ENCODE measurements around the gene SART3. TPM values are rescaled to one million over a fixed set of nuclear protein-coding genes. Genes with fewer than 3 reads are reported as not detected.

The SART3 gene
- total and polyA plus RNA-seq, 2 donors from 2014 or later, result 14.9 to 59.1 TPM

DNA sequence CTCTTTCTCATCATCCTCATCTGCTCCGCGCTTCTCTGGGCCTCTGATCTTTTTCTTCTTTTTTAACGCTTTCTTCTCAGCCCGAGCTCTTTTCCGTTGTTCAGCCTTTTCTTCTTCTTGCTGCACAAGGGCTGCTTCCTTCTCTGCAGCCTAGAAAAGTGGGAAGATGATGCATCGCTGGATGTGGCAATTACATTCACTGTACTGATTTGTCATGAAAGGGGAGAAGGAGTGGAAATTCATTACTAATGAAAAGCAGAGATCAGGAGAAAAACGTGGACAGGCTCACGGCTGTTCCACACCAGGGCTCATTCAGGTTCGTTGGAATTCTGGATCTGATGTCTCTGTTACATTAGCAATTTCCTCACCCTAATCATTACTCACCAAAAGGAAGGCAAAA is 30.8 kb downstream of the SART3 start:
- intact Hi-C loops (cut with DNase I), result no loop called here
- FAIRE-seq, result no peak
- Histone ChIP-seq H3K9me3 (ENCODE audit: control insufficient read depth in 2 of 3, insufficient read depth in 1 of 3, low read length in 3 of 3) (no peaks in the 10 kb centered on the region), H3K36me3 (ENCODE audit: control insufficient read depth in 2 of 3, insufficient read depth in 3 of 3, low read length in 3 of 3) (peaks cover 8 to 73% (median 44%) of the 10 kb centered on the region in 3 donors), H3K4me1 (ENCODE audit: control insufficient read depth in 2 of 3, insufficient read depth in 2 of 3, low read depth in 1 of 3, low read length in 3 of 3) (no peaks in the 10 kb centered on the region), H3K4me3 (ENCODE audit: low read length in 3 of 3) (no peak overlapping the region), H3K9ac (ENCODE audit: low read length in 3 of 3) (no peak overlapping the region), H3K27ac (ENCODE audit: low read depth in 2 of 2, low read length in 2 of 2) (no peak overlapping the region), H3K27me3 (ENCODE audit: control insufficient read depth, insufficient read depth, low read length) (no peaks in the 10 kb centered on the region)
- TF ChIP-seq CTCF (IDR thresholded peaks at IDR 0.05; ENCODE audit: borderline replicate concordance, extremely low read depth, insufficient read depth), result no peak
- no peak for DNase-seq

DNA sequence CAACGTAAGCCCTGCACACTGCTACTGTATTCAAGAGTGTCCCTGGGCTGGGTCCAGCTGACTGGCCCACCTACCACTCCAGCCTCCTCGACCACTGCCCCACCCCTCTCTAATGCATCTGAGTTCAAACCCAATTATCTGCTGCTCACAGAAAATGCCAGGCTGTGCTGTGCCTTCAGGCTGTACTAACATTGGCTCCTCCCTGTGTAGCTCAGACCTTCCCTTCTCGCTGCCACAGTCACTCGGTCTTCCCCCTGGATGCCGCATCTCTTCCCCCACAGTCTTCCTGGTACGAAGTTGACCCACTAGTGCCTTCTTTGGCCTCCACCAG is 33.8 kb downstream of the SART3 start:
- TF ChIP-seq CTCF (IDR thresholded peaks at IDR 0.05; ENCODE audit: borderline replicate concordance, extremely low read depth, insufficient read depth), result no peak
- H3K4me3 ChIP-seq (ENCODE audit: low read length in 3 of 3), result no peak overlapping the region
- FAIRE-seq (no peak), DNase-seq (no peak)
- H3K27me3 ChIP-seq (ENCODE audit: control insufficient read depth, insufficient read depth, low read length), result no peaks in the 10 kb centered on the region
- no peaks in the 10 kb centered on the region for H3K4me1 ChIP-seq (ENCODE audit: control insufficient read depth in 2 of 3, insufficient read depth in 2 of 3, low read depth in 1 of 3, low read length in 3 of 3)
- H3K36me3 ChIP-seq (ENCODE audit: control insufficient read depth in 2 of 3, insufficient read depth in 3 of 3, low read length in 3 of 3), result peaks cover 7 to 71% (median 64%) of the 10 kb centered on the region in 3 donors
- no peak overlapping the region for H3K27ac ChIP-seq (ENCODE audit: low read depth in 2 of 2, low read length in 2 of 2)
- intact Hi-C loops (cut with DNase I), result no loop called here
- H3K9ac ChIP-seq (ENCODE audit: low read length in 3 of 3), result no peak overlapping the region
- H3K9me3 ChIP-seq (ENCODE audit: control insufficient read depth in 2 of 3, insufficient read depth in 1 of 3, low read length in 3 of 3), result no peaks in the 10 kb centered on the region

DNA sequence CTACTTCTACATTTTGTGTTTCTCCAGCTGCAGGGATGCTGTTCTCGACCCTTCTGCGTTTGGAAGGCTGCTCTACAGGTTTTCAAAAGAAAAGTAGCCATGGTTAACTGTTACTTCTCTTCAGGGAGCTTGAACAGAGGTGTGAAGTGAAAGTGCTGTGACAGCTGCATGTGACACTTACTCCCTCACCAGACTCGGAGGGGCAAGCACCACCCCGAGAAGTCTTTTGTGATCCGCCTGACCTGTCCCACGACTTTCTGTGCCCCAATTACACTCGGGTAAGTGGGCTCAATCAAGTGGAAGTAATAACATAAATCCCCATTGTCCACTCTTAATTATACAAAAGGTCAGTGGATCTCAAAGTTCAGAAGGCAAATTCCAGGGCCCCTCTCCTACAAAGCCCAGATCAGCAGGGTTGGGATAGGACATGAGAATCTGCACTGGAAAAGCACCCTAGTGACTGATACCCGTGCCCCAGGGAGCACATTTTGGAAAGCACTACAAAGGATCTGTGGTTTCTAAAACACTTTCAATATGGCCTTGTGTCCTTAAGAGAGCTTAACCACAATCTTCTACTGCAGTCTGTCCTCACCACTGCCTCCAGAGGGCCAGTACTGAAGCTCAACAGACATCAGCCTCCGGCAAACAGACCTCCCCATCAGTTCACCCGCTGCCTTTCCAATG is 34.3 kb downstream of the SART3 start:
- DNase-seq, result no peak

More for the DNA sequence above, 34.3 kb downstream of the SART3 start:
- peaks cover 7 to 70% (median 60%) of the 10 kb centered on the region in 3 donors for H3K36me3 ChIP-seq (ENCODE audit: control insufficient read depth in 2 of 3, insufficient read depth in 3 of 3, low read length in 3 of 3)
- H3K4me1 ChIP-seq (ENCODE audit: control insufficient read depth in 2 of 3, insufficient read depth in 2 of 3, low read depth in 1 of 3, low read length in 3 of 3), result no peaks in the 10 kb centered on the region
- H3K27me3 ChIP-seq (ENCODE audit: control insufficient read depth, insufficient read depth, low read length), result no peaks in the 10 kb centered on the region
- no peaks in the 10 kb centered on the region for H3K9me3 ChIP-seq (ENCODE audit: control insufficient read depth in 2 of 3, insufficient read depth in 1 of 3, low read length in 3 of 3)
- no peak for TF ChIP-seq CTCF (IDR thresholded peaks at IDR 0.05; ENCODE audit: borderline replicate concordance, extremely low read depth, insufficient read depth)
- no peak overlapping the region for H3K4me3 ChIP-seq (ENCODE audit: low read length in 3 of 3)
- no peak overlapping the region for H3K9ac ChIP-seq (ENCODE audit: low read length in 3 of 3)
- intact Hi-C loops (cut with DNase I), result no loop called here
- H3K27ac ChIP-seq (ENCODE audit: low read depth in 2 of 2, low read length in 2 of 2), result no peak overlapping the region
- no peak for FAIRE-seq

Data from kidney (tissue), 14 donors.